ENCODE results near the gene SEC24B.

The SEC24B gene

DNA sequence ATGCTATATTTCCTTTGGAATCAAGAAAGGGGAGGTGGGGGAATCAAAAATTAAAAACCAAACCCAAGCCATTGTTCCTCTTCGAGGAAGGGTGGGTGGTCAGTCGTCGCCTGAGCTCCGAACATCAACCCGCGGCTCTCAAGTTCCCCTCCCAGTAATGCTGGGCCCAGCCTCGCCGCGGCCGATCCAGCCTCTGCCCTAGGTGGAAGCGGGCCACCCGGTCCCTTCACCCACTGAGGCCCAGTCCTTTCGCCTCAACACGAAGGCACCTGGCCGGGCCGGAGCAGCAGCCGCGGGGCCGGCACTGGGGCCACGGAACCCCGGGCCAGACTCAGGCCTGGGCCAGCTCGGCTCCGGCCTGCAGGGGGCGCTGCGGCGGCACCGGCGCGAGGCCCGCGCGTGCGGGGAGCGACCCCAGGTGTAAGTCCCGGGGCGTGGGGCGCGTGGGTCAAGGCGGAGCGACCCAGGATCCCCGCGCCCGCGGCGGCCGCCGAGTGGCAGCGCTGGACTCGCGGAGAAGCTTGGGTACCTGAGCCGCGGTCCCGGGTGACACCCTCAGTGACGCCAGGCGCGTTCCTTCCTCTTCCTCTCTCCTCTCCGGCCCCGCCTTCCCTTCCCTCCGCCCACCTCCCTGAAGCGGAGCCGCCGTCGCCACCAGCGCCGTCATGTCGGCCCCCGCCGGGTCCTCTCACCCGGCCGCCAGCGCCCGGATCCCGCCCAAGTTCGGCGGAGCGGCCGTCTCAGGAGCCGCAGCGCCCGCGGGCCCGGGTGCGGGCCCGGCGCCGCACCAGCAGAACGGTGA lies at the start of gene SEC24B:
Gene SEC24B, plus strand, starts transcription at position 611 of the 802 bp plus-strand sequence. Its CDS starts 55 bp downstream, at position 666.
- DNase-seq (ENCODE audit: low read depth) = peak; percentile 82

DNA sequence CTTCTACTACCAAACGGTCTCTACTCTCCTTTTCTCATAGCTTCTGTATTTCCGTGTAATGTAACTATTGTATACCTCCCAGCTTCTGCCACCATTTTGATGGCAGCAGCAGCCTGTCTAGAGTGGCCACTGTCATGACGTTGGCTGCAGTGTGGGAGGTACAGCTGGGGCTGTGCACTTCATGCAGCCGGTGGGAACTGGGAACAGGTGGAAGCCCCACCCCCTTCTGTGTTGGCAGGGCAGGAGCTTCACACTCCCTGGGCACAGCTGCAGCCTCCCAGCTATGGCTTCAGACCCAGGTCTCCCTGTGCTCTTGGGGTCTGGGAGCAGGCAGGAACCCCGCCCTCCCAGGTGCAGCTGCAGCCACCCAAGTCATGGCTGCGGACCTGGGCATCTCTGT lies 49.8 kb upstream of the SEC24B start:
- no peak for DNase-seq (ENCODE audit: low read depth)

DNA sequence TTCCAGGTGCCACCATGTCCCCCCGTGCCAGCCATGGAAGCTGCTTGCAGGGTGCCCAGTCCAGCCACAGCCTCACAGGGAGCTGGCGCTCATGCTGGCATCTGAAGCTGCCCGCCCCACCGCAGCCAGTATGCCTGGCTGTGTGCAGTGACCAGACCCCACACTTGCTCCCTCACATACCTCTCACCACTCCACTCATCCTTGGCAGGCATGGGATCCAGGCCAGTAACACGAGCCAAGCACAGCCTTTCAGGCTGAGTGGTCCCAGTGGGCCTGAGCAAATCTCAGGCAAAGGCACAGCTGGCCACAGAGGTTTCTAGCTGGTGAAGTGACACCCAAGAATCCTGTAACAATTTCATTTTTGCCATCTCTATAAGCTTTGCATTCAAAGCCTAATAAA lies 48.4 kb upstream of the SEC24B start:
- DNase-seq (ENCODE audit: low read depth) = no peak

DNA sequence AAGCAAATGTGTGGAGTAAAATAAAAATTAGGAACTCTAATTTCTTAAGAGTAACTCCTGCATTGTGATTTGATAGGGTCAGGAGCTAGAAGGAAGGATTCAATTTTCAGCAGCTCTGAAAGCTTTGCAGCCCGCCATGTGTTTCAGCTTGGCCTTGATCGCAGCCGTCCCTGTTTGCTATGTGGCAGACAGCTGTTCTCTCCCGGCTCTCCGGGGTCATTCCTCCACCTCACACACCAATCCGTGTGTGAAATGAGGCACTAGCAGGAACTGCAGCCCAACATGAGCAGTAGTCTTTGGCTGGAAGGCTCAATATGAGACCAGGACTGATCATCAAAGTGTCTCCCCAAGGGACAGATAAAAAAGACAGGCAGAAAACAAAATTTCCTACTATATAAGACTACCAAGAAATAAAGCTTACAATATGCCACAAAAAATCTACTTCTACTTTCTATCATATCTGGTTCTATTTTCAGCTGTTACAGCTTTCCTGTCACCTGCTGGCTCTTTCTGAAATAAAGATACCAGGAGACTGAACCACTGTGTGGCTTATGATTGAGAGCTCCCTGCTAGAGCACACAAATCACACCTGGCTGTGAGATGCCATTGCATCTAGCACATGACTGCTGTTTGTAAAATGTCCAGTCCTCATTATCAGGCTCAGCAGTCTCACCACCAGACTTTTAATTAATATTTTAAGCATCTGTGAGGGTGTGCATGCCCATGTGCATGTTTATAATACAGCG lies 44.1 kb upstream of the SEC24B start:
- no peak for DNase-seq (ENCODE audit: low read depth)

DNA sequence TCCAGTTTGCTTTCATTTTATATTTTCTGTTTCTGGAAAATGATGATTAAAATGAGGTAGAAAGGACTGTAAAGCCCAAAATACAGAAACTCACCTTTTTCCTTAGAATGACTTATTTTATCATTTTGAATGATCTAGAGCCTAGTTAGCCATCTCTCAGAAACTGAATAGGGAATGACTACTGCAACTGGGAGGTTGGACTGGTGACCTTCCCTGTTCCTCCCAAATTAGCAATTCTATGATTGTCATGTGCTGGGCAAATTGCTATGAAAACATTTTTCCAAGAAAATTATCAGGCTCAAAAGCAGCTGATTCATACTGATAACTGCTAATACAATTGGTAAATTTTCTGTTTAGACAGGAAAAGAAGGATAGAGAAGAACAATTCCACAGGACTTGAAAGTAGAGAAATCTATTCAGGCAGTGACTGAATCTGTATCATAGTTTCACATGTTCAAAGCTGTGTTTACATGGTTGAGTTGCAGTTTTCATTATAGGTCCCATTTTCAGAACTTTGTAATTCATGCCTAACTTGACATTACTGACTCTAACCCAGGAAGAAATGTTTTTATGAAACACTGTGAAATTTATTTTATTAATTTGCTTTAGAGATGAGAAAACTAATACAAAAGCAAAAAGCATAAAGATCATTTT lies 43.4 kb upstream of the SEC24B start:
- no peak for DNase-seq (ENCODE audit: low read depth)

DNA sequence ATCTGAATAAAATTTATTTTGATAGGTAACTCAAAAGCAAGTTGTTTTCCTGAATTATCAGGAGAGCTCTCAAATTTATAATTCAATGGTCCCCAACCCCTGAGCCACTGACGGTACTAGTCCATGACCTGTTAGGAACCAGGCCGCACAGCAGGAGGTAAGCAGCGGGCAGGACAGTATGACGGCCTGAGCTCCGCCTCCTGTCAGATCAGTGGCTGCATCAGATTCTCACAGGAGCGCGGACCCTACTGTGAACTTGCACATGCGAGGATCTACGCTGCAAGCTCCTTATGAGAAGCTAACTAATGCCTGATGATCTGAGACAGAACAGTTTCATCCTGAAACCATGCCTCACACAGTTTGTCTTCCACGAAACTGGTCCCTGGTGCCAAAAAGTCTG lies 37.9 kb upstream of the SEC24B start:
- DNase-seq (ENCODE audit: low read depth) = no peak

DNA sequence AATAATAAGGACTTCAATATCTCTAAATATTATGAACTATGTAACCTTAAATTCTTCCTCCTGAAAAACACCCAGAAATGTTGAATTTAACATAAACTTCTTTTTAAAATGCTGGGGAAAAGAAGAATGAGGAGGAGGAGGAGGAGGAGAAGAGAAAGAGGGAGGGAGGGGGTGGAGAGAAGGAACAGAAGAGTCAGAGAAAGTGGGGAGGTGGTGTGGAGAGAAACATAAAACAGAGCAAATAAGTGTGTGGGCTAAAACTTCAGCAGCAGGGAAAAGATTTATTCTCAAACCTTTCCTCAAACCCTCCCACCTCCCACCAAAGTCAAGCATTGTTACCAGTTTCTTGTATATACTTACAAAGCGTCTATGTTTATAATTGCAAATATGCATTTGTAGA lies 34.7 kb upstream of the SEC24B start:
- no peak for DNase-seq (ENCODE audit: low read depth)

DNA sequence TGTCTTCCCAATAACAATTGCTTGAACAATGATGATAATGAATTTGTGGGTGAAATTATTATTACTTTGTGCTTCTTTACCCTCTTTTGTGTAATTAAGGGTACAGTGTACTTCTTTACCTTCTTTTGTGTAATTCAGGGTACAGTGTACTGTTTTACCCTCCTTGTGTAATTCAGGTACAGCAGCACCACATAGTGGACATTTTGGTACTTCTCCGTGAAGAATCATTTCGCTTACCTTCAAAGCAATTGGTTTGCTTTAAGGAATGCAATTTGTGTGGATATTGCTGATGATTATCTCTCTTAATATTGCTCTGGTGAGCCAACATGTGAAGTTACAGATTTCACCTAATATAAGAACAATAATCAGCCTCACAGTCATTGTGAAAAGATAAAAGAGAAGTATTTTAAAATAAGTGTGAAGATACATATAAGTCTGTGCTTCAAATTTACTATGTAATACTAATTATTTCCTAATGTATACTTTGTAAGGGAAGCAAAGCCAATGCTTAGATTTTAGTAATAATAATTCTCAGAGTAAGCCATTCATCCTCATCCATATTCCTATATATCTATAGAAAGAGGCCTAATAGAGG lies 27.2 kb upstream of the SEC24B start:
- peak; percentile 21 for DNase-seq (ENCODE audit: low read depth)

DNA sequence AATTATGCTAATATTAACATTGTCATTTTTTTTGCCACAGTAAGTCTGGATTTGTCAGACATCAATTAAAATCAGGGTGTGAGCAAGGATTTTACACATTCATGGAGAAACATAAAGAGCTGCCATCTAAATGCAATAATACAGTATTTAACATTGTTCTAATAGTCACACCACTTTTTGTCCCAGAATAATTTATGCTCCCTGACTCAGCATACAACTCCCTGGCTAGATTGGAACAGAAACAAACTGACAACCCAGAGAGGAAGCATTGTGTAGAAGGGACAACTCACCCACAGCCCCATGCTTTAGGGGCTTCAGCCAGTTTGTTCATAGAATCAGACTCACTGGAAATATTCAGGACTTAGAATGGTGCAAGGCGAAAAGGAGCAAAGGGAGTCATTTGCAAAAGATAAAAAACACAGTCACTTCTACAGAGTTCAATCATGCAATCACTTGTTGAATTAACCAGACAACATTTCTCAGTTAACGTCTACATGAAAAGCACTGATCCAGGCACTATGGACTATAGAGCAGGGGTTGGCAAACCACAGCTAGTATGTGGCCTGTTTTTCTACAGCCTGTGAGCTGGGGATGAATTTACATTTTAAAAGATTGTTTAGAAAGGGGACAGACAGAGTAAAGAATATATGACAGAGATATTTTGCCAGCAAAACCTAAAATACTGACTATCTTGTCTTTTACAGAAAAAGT lies 26.4 kb upstream of the SEC24B start:
- DNase-seq (ENCODE audit: low read depth) = no peak

DNA sequence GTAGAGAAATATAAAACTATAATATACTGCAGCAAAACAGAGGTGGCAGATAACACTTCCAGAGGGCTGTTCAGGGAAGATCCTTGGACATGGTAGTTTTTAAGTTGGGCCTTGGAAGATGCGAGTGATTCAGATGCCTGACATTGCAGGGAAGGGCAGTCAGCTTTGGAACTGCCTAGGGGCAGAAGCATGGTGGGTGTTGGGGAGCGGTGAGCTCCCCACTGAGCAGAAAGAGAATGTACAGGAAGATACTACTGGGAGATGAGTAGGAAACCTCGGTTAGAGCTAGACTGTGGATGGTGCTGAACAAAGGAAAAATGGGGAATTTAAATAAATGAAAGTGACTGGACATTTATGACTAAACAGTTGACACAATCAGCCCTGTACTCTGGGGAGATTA lies 24.9 kb upstream of the SEC24B start:
- no peak for DNase-seq (ENCODE audit: low read depth)

DNA sequence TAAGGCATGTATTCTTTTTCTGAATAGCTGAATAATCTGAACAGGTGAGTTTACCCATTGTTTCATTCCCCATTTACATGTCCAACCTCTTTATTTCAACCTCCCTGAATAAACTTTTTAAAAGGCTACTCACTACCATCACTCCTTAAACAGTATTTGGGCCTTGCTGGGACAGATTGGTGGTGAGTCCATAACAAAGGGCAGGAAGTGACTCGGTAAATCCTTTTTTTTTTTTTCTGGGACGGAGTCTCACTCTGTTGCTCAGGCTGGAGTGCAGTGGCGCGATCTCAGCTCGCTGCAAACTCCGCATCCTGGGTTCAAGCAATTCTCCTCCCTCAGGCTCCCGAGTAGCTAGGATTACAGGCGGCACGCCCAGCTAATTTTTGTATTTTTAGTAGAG lies 23.4 kb upstream of the SEC24B start:
- no peak for DNase-seq (ENCODE audit: low read depth)

DNA sequence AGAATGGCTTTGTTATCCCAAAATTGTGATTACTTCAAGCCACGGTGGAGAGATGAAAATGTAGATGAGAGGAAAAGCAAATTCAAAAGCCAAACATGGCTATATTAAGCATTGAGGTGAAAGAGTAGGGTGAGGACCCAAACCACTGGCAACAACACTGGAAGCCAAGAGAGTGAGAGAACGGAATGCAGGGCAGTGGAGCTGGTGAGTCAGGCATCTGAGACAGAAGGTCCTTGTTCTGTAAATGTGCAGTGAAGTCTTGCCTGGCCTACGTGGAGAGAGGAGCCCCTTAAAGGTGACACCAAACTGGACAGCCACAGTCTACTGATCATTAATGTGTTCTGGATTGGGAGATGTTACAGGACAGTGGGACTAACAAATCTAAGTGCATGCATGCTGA lies 22.8 kb upstream of the SEC24B start:
- no peak for DNase-seq (ENCODE audit: low read depth)

DNA sequence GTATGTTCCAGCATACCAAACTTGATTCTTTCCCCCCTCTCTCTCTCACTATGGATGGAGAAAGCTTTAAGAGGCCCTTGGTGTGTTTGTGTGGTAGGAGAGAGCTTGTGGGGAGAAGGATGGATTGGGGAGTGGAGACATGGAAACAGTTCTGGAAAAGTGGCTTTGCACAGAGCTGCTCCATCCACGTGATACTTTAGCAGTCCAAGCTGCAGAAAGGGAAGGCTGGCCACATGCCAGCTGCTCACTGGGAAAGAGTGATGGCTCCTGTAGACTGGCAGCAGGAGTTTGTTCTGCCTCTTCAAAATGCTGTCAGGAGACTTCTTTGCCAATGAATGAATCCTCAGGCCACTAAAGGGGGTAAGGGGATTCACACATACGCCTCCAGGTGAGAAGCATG lies 21.7 kb upstream of the SEC24B start:
- no peak for DNase-seq (ENCODE audit: low read depth)

DNA sequence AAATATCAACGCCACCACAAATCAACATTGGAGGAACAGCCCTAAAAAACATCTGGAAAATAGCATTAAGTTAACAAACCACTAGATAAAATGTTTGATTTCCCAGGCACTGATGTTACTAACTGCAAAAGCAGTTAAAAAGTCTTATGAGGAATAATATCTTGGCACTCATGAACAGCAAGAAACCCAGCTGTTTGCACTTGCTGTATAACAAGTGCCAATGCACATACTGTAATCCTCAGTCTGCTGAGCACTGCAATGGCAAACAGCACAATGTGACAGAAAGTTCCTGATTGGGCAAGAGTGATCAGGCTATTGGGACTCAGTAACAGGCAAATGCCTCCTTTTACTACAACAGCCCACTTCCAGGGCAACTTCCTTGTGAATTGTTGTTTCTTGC lies 20.8 kb upstream of the SEC24B start:
- no peak for DNase-seq (ENCODE audit: low read depth)

DNA sequence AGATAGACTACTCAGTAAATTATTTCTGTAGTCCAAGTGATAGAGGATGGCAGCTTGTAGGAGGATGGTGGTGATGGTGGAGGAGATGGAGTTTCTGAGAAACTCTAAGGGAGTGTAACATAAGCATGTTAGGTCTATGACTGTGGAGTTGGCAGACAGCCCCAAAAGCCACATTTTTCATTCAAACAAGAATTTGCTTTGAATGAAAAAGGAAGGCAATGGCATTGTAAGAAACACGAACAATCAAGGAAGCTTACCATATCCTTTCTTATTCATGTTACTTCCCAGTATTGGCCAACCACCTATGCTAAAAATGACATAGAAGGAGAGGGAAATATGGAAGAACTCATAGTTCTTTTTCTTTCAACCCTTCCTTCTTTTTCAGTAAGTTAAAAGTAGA lies 18.7 kb upstream of the SEC24B start:
- no peak for DNase-seq (ENCODE audit: low read depth)

DNA sequence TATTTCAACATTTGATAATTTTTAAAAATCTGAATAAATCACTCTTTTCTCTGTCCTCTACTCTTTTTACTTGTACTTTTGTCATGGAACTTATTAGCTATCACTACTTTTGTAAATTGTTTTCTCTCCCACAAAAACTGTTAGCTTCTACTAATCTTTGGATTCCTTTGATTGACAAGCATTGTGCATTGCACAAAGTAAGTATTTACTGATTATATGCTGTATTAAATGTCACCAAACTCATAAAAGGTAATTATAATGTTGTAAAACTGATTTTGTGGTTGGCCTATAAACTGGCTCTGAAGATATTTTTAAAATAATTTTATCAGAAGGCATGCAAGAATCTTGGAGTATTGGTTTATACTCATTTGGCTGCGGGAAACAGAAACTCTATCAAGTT lies 15.0 kb upstream of the SEC24B start:
- no peak for DNase-seq (ENCODE audit: low read depth)

DNA sequence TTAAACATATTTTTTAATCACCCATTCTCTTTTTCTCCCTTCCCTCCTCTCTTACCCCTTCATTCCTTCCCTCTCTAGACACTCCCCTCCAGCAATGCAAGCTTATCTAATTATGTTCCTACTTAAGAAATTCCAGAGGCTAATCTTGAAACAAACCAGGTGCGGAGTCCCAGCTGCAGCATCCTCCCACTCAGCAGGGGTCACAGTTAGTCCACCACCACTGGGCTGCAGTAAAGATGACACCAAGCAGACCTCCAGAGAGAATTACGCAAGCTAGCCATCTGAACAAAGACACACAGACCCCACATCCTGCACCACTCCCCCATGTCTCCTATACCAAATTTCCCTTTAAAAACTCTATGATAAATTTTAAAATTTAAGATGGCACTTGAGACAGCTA lies 13.9 kb upstream of the SEC24B start:
- DNase-seq (ENCODE audit: low read depth) = no peak

DNA sequence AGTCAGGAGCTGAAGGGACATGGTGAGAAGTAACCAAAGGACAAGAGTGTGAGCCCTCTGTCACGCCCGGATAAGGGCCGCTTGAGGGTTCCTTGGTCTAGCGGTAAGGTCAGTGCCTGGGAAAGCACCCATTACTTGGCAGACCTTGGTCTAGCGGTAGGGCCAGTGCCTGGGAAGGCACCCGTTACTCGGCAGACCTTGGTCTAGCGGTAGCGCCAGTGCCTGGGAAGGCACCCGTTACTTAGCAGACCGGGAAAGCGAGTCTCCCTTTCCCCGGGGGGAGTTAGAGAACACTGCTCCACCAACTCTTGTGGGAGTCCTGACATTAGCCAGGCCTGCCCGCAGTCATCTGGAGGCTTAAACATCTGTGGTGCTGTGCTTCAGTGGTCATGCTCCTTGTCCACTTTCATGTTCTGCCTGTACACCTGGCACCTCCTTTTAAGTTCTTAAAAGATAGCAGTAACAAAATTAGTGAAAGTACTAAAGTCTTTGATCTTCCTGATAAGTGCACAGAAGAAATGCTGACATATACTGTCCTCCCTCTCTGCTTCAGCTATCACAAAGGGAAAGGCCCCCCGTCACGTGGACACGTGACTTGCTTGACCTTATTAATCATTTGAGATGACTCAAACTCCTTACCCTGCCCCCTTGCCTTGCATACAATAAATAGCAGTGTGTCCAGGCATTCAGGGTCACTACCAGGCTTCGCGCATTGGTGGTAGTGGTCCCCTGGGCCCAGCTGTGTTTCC lies 9.3 kb upstream of the SEC24B start:
- no peak for DNase-seq (ENCODE audit: low read depth)

DNA sequence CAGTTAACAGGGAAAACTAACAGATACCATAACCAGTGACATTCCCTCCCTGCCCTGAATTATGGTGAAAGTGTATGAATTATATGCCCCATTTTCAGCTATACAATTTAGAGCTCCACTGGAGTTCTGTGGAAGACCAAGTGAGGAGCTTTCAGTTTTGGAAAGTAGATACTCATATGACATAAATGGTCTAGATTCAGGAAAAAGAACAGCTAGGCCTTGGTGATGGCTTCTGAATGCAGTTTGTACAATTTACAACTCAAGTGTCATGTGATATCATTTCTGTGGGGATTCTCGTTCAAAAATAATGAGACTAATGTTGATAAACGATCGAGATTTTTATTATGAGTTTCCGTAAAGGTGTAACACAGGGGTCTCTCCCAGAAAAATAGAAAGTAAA lies 8.2 kb upstream of the SEC24B start:
- no peak for DNase-seq (ENCODE audit: low read depth)

DNA sequence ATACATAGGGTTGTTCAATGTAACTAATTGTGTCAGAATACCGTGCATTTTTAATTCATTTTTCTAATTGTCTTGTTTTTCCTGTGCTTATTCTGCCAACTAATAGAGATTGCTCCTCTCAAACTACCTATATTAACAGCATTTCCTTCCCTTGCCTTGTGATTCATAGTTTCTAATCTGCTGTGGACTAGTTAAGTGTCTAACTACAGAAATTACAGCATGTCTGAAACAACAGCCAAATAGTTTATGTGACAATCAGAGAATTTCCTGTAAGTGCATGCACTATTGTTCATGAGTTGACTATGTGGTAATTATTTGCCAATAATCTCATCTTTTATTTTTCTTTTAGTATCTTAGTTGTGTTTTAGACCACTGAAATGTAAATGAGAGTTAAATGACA lies 4.1 kb upstream of the SEC24B start:
- no peak for DNase-seq (ENCODE audit: low read depth)

DNA sequence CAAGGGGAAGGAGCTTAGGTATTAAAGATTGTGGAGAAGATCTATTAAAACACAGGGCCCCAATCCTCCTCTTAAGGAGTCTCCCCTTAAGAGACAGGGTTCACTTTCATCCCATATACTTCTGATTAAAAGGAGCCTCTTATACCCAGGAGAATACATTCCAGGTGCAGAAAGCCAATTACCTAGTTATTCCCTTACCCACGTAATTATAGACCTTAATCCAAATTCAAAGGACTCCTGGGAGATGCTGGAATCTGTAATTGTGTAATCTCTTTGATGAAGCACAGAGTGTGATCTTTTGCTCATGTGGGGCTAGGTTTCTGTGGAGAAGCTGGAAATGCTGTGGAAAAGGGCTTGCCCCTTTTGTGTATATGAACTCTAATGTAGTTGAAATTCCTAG lies 1.4 kb upstream of the SEC24B start:
- DNase-seq (ENCODE audit: low read depth) = no peak
